HepG2 (cell line): ENCODE results near the gene CEP170. TPM values are rescaled to one million over a fixed set of nuclear protein-coding genes. Genes with fewer than 3 reads are reported as not detected.

Source experiments
- ATAC-seq: fragments of 200-7000 bp; cut with Tn5 transposase; 3 replicates; pipeline ENCODE4 v1.9.1; 2020; ENCODE audit warnings: mild to moderate bottlenecking, moderate library complexity
- BruUV-seq: library from RNA; stranded (reverse); fragments of 400-500 nt; replicated peaks from 2 replicates; lab custom pipeline; 2021; lab: Mats Ljungman, UMichigan
- CTCF ChIA-PET: fragments of 300-600 bp; formaldehyde crosslinking; extraction: SDS; loops from one replicate; lab custom pipeline; 2021; ENCODE audit warnings: low total read pairs, inconsistent platforms, low intra/inter-chr PET ratio; lab: Yijun Ruan, JAX
- POLR2A ChIA-PET: fragments of 350-600 bp; sonication (Branson Sonifier 250); formaldehyde crosslinking; loops from one replicate; lab custom pipeline; 2020; ENCODE audit warnings: antibody characterized with exemption, inconsistent platforms; lab: Yijun Ruan, JAX
- DNase-seq: peaks from one replicate; pipeline ENCODE4 v3.0.0-alpha.2; 2015; ENCODE audit warnings: low spot score
- FAIRE-seq: peaks from 3 replicates; lab custom pipeline; 2011; peaks lifted over from hg19 to GRCh38; lab: Jason Lieb, UNC
- H2AFZ ChIP-seq: one replicate; pipeline ENCODE4 v1.6.1; 2011; ENCODE audit warnings: low read length, inconsistent platforms
- H3K27ac ChIP-seq: fragments of 300-600 bp; 3 replicates; pipeline ENCODE4 v1.8.0; 2011; ENCODE audit warnings: mixed run types, mild to moderate bottlenecking, mixed read lengths, low read length, inconsistent platforms; ENCODE audit not compliant: insufficient read depth; ENCODE audit errors: extremely low read length
- H3K27me3 ChIP-seq, 2 experiments: fragments of 200-600 bp in 1 of 2; 2 replicates in 1 of 2; 3 replicates in 1 of 2; pipeline versions ENCODE4 v1.6.0 to v1.8.0; 2011; ENCODE audit warnings: low read length in 2 of 2, mild to moderate bottlenecking in 2 of 2, moderate library complexity in 2 of 2, inconsistent platforms in 1 of 2; ENCODE audit not compliant: insufficient read depth in 2 of 2, control insufficient read depth in 1 of 2
- H3K36me3 ChIP-seq, 2 experiments: fragments of 200-600 bp in 1 of 2; replicated peaks in 1 of 2; 2 replicates in 1 of 2; 3 replicates in 1 of 2; pipeline versions ENCODE4 v1.5.1 to v1.8.0; 2011; ENCODE audit warnings: low read length in 2 of 2, inconsistent platforms in 1 of 2; ENCODE audit not compliant: insufficient read depth in 2 of 2, control insufficient read depth in 1 of 2
- H3K4me1 ChIP-seq: 2 replicates; pipeline ENCODE4 v1.5.1; 2012; ENCODE audit warnings: low read length, inconsistent platforms; ENCODE audit not compliant: insufficient read depth
- H3K4me2 ChIP-seq: 2 replicates; pipeline ENCODE4 v1.6.0; 2011; ENCODE audit warnings: low read depth, low read length, inconsistent platforms
- H3K4me3 ChIP-seq, 3 experiments: fragments of 200-600 bp in 1 of 3; sonication (generic), shearing (Covaris generic) in 1 of 3; replicated peaks in 1 of 3; 2 replicates each; pipeline ENCODE4 v1.5.1; 2011 to 2016; ENCODE audit warnings: low read length in 3 of 3, inconsistent platforms in 2 of 3, low read depth in 2 of 3, mild to moderate bottlenecking in 2 of 3, control low read depth in 1 of 3, mixed read lengths in 1 of 3; ENCODE audit not compliant: insufficient read depth in 1 of 3
- H3K79me2 ChIP-seq: one replicate; pipeline ENCODE4 v1.6.1; 2011; ENCODE audit warnings: low read length, inconsistent platforms; ENCODE audit not compliant: insufficient read depth
- H3K9ac ChIP-seq: 2 replicates; pipeline ENCODE4 v1.6.0; 2011; ENCODE audit warnings: mild to moderate bottlenecking, low read depth, low read length, inconsistent platforms; ENCODE audit not compliant: insufficient read depth
- H3K9me3 ChIP-seq: 2 replicates; pipeline ENCODE4 v1.5.1; 2012; ENCODE audit warnings: mild to moderate bottlenecking, low read length
- H4K20me1 ChIP-seq: 2 replicates; pipeline ENCODE4 v1.6.0; 2011; ENCODE audit warnings: inconsistent platforms, mild to moderate bottlenecking, low read length, moderate library complexity; ENCODE audit not compliant: insufficient read depth
- CHD4 ChIP-seq: fragments of 200-600 bp; sonication (generic); IDR thresholded peaks from 2 replicates; pipeline ENCODE4 v1.7.0; 2017; ENCODE audit warnings: mild to moderate bottlenecking, low read length, borderline replicate concordance
- FOXM1 ChIP-seq: sonication (generic); formaldehyde crosslinking; IDR thresholded peaks from 2 replicates; pipeline ENCODE4 v1.5.0; 2020; ENCODE audit warnings: missing genetic modification reagents
- HOXA3 ChIP-seq: sonication (generic); formaldehyde crosslinking; IDR thresholded peaks from 2 replicates; pipeline ENCODE4 v1.5.0; 2020; ENCODE audit warnings: missing genetic modification reagents
- NFATC3 ChIP-seq: sonication (generic); formaldehyde crosslinking; IDR thresholded peaks from 2 replicates; pipeline ENCODE4 v1.5.1; 2020; ENCODE audit warnings: mild to moderate bottlenecking, missing genetic modification reagents
- PCBP2 ChIP-seq: fragments of 200-400 bp; formaldehyde crosslinking; optimal IDR thresholded peaks from 2 replicates; pipeline ENCODE3; 2018; ENCODE audit warnings: low read length, low read depth; ENCODE audit not compliant: poor library complexity, severe bottlenecking
- RFX1 ChIP-seq: fragments of 450-650 bp; IDR thresholded peaks from 2 replicates; pipeline ENCODE4 v1.6.1; 2017
- SIX1 ChIP-seq: sonication (generic); formaldehyde crosslinking; IDR thresholded peaks from 2 replicates; pipeline ENCODE4 v1.4.0; 2020; ENCODE audit warnings: missing genetic modification reagents, borderline replicate concordance
- USF2 ChIP-seq, 2 experiments: sonication (generic) in 1 of 2; formaldehyde crosslinking in 1 of 2; IDR thresholded peaks; 2 replicates each; pipeline versions ENCODE4 v1.5.1 to v1.6.1; 2011 to 2020; ENCODE audit warnings: borderline replicate concordance in 1 of 2, low read depth in 1 of 2, low read length in 1 of 2, mild to moderate bottlenecking in 1 of 2, missing genetic modification reagents in 1 of 2, moderate library complexity in 1 of 2
- ZNF18 ChIP-seq: sonication (generic); formaldehyde crosslinking; IDR thresholded peaks from 2 replicates; pipeline ENCODE4 v1.8.0; 2022; ENCODE audit warnings: mild to moderate bottlenecking, missing genetic modification reagents; ENCODE audit not compliant: insufficient replicate concordance
- ZNF20 ChIP-seq: sonication (generic); formaldehyde crosslinking; IDR thresholded peaks from 2 replicates; pipeline ENCODE4 v1.4.0; 2020; ENCODE audit warnings: mild to moderate bottlenecking, moderate library complexity, missing genetic modification reagents
- ZNF572 ChIP-seq: sonication (generic); formaldehyde crosslinking; IDR thresholded peaks from 2 replicates; pipeline ENCODE4 v1.5.1; 2020; ENCODE audit warnings: mild to moderate bottlenecking, missing genetic modification reagents
- ZNF574 ChIP-seq: sonication (generic); formaldehyde crosslinking; IDR thresholded peaks from 2 replicates; pipeline ENCODE4 v1.4.0; 2020; ENCODE audit warnings: missing genetic modification reagents
- ZNF777 ChIP-seq: sonication (generic); formaldehyde crosslinking; IDR thresholded peaks from 2 replicates; pipeline ENCODE4 v1.4.0; 2020; ENCODE audit warnings: missing genetic modification reagents
- WGBS: methylation state at CpG from one replicate; pipeline ENCODE4 v1.1.6; 2017; ENCODE audit warnings: low lambda C conversion rate; 5-methylcytosine and 5-hydroxymethylcytosine counted together
- in situ Hi-C: cut with HindIII; loops from 2 replicates; pipeline ENCODE4 v1.10.0; 2017; ENCODE audit warnings: low pct_unique_long_range_greater_than_20kb; ENCODE audit not compliant: extremely low pct_ligation_motif_present
- intact Hi-C: fragments of 100-400 bp; cut with micrococcal nuclease; formaldehyde crosslinking; loops from one replicate; pipeline ENCODE4 v1.10.0; 2022; ENCODE audit not compliant: unreplicated experiment
- polyA plus RNA-seq, 8 experiments: library from polyadenylated mRNA; depleted of rRNA in 3 of 8; stranded (reverse) in 7 of 8; unstranded in 1 of 8; fragments of >200 nt; fragmentation: Illumina TruSeq in 4 of 8; extraction: Trizol in 4 of 8; gene quantifications; 2 replicates each; pipeline versions ENCODE4 v1.2.1 to v1.2.3, GENCODE V29; 2011 to 2016; ENCODE audit warnings: low read depth in 4 of 8, missing spikeins in 1 of 8, mixed read lengths in 1 of 8; ENCODE audit not compliant: insufficient read depth in 1 of 8
- total RNA-seq, 5 experiments: library from RNA; depleted of rRNA; stranded (reverse); fragments of >200 nt; fragmentation: Illumina TruSeq; extraction: Trizol; gene quantifications; 2 replicates each; pipeline ENCODE4 v1.2.3, GENCODE V29; 2016; ENCODE audit warnings: low read depth in 1 of 5

The CEP170 gene
- total and polyA plus RNA-seq, 2 of the 13 experiments (the other 11 are each of a cell fraction or from before 2014, with no cell fraction given) = 23.0 to 28.6 TPM

GRCh38 chr1:243272401-243272800, 17.3 kb upstream of the CEP170 start (continued):
- TF ChIP-seq SIX1 = no peak
- TF ChIP-seq ZNF777 (CRISPR knock-in tag) = no peak
- no peak for TF ChIP-seq HOXA3 (CRISPR knock-in tag)
- TF ChIP-seq CHD4 = no peak

GRCh38 chr1:243271996-243272395, 16.9 kb upstream of the CEP170 start:
- Histone ChIP-seq H3K79me2 (no peaks in the 10 kb centered on the region), H3K9ac (no peak overlapping the region), H3K4me2 (no peak overlapping the region), H3K27me3 (no peaks in the 10 kb centered on the region), H3K27ac (no peak overlapping the region), H3K4me3 (no peak overlapping the region), H3K9me3 (no peaks in the 10 kb centered on the region), H3K4me1 (no peaks in the 10 kb centered on the region; the same call in 1 of the 2 replicates), H2AFZ (no peak overlapping the region), H3K36me3 (peaks cover 0 to 5% of the 10 kb centered on the region in 2 experiments; a peak in 1 of 5 replicates), H4K20me1 (no peaks in the 10 kb centered on the region)
- CTCF ChIA-PET = no interaction called here
- in situ Hi-C loops (no loop called here), intact Hi-C loops (no loop called here)
- WGBS = 96% methylated on average over 1 of the region's 1 CpG
- FAIRE-seq (no peak), ATAC-seq (no peak), DNase-seq (no peak)
- POLR2A ChIA-PET = interaction anchor here (0.9 kb wide), 1 partner anchor 16 kb away, joined by 3 read pairs; the partner anchor contains the start of gene SDCCAG8
- BruUV-seq = no TSS peak
- TF ChIP-seq ZNF574 (CRISPR knock-in tag) (no peak), ZNF572 (CRISPR knock-in tag) (no peak), RFX1 (no peak), FOXM1 (no peak), NFATC3 (CRISPR knock-in tag) (no peak), ZNF20 (no peak), USF2 (IDR thresholded peaks at IDR 0.05; ENCODE audit: low read depth, low read length) (no peak), USF2 (CRISPR knock-in tag; IDR thresholded peaks at IDR 0.05; ENCODE audit: borderline replicate concordance) (no peak), PCBP2 (no peak), ZNF18 (CRISPR knock-in tag) (no peak)
